RWPE1 (cell line): ENCODE data around the gene SAMD9.
"Not testable (repeated sequence)": the region's sequence is repeated elsewhere in the genome, so short reads cannot be mapped to it uniquely, and the experiment has no call there.

Experiments used
- CTCF ChIA-PET: fragments of 350-600 bp; sonication (Branson Sonifier 250); formaldehyde crosslinking; extraction: SDS; loops from one replicate; lab custom pipeline; 2021; lab: Yijun Ruan, JAX
- POLR2A ChIA-PET: fragments of 400-600 bp; formaldehyde crosslinking; extraction: SDS; loops from one replicate; lab custom pipeline; 2020; ENCODE audit warnings: antibody characterized with exemption; ENCODE audit not compliant: low non-redundant PET; lab: Yijun Ruan, JAX
- DNase-seq: peaks from one replicate; pipeline ENCODE4 v3.0.0; 2012; ENCODE audit warnings: low spot score
- H3K27ac ChIP-seq: fragments of 450-650 bp; 2 replicates; pipeline ENCODE4 v1.5.1; 2017
- TF ChIP-seq, protein P1 (sequence below): fragments of 450-650 bp; conservative IDR thresholded peaks from 2 replicates; pipeline ENCODE4 v1.5.1; 2017; ENCODE audit warnings: low read depth, mild to moderate bottlenecking

Gene SAMD9

DNA sequence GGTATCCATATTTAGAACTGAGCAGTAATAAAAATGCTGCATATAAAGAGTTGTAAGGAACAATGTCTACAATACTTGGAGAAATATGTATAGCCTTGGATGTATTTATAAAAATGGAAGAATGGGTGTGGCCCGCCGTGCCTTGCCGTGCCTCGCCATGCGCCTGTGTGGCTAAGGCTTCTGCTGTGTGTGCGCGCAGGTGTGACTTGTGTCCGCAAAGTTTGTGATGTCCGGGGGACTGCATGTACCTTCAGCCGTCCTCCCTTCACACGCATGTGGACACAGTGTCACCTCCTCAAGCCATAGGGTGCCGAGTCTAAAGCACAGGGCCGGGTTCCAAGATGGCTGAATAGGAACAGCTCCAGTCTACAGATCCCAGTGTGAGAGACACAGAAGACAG, 9.8 kb downstream of the SAMD9 start:
- no peak overlapping the region for H3K27ac ChIP-seq
- POLR2A ChIA-PET = no interaction called here

DNA sequence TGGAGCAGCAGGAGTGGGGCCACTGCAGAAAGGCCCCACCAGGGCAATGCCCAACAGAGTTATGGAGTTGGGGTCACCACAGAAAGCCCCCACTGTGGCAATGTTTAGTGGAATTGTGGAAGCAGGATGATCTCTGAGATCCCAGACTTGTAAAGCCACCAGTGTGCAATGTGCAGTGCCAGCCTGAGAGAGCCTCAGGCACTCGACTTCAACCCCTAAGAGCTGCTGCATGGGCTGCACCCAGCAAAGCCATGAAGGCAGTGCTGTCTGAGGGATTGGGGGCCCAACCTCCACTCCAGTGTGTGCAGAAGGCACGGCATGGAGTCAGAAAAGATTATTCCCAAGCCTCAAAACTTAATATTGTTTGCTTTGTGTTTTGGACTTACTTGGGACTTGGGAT, 20.4 kb downstream of the SAMD9 start:
- no peak for DNase-seq
- CTCF ChIA-PET = no interaction called here
- TF ChIP-seq, protein P1, sequence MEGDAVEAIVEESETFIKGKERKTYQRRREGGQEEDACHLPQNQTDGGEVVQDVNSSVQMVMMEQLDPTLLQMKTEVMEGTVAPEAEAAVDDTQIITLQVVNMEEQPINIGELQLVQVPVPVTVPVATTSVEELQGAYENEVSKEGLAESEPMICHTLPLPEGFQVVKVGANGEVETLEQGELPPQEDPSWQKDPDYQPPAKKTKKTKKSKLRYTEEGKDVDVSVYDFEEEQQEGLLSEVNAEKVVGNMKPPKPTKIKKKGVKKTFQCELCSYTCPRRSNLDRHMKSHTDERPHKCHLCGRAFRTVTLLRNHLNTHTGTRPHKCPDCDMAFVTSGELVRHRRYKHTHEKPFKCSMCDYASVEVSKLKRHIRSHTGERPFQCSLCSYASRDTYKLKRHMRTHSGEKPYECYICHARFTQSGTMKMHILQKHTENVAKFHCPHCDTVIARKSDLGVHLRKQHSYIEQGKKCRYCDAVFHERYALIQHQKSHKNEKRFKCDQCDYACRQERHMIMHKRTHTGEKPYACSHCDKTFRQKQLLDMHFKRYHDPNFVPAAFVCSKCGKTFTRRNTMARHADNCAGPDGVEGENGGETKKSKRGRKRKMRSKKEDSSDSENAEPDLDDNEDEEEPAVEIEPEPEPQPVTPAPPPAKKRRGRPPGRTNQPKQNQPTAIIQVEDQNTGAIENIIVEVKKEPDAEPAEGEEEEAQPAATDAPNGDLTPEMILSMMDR = no peak
- POLR2A ChIA-PET = no interaction called here
- H3K27ac ChIP-seq = no peak overlapping the region

More for the DNA sequence above, 9.8 kb downstream of the SAMD9 start:
- CTCF ChIA-PET = no interaction called here
- DNase-seq = no peak
- TF ChIP-seq, protein P1 = no peak

DNA sequence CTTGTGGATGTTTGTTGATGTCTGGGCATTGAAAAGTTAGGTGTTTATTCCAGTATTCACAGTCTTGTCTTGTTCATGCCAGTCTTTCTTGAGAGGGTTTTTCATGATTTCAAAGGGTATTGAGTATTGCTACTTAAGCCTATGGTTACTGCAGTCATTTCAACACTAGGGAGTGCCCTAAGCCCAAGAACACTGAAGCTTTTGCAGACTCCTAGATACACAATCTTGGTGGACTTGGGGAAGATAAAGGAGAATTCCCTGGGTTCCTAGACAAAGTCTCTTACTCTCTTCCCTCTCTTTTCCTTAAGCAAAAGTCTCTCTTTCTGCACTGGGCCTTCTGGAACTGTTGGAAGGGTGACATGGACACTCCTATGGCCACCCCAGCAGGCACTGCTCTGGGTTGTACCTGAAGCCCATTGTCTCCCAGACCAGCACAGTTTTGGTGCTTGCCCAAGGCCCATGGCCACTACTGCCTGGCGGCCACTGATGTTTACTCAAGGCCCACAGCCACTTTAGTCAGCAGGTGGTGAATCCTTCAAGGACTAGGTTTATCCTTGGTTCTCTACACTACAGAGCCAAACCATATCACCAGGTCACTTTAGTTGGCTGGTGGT, 24.9 kb downstream of the SAMD9 start:
- H3K27ac ChIP-seq = no peak overlapping the region
- no peak for DNase-seq

DNA sequence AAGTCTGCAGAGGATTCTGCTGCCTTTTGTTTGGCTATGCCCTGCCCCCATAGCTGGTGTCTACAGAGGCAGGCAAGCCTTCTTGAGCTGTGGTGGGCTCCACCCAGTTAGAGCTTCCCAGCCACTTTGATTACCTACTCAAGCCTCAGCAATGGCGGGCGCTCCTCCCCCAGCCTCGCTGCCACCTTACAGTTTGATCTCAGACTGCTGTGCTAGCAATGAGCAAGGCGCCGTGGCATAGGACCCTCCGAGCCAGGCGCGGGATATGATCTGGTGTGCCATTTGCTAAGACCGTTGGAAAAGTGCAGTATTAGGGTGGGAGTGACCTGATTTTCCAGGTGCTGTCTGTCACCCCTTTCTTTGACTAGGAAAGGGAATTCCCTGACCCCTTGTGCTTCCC, 44.4 kb downstream of the SAMD9 start:
- CTCF ChIA-PET = interaction anchor here (0.7 kb wide), 1 partner anchor 1297 kb away, joined by 4 read pairs; no protein-coding TSS in a partner anchor
- DNase-seq, H3K27ac ChIP-seq, POLR2A ChIA-PET: not testable (repeated sequence)

More for the DNA sequence above, 24.9 kb downstream of the SAMD9 start:
- POLR2A ChIA-PET = no interaction called here
- TF ChIP-seq, protein P1 = no peak
- CTCF ChIA-PET = no interaction called here

DNA sequence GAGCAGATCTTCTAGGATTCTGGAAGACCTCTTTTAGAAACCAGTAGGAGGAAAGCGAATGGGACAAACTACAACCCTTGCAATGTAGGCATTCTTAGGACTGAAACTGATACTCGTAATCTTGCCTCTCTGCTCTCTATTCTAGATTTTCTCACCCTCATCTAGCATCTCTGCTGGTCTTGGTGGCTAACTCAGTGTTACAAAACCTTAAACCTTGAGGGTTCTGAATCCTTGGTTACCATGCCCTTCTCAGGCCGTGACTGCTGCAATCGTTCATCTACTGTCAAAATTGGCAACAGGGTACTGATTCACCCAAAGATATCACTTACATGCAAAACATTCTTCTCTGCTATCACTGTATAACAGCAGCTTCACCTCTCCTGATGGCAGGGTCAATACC, 55.2 kb downstream of the SAMD9 start:
- H3K27ac ChIP-seq = no peak overlapping the region
- DNase-seq = no peak
- TF ChIP-seq, protein P1 = no peak
- CTCF ChIA-PET = no interaction called here
- POLR2A ChIA-PET = no interaction called here

DNA sequence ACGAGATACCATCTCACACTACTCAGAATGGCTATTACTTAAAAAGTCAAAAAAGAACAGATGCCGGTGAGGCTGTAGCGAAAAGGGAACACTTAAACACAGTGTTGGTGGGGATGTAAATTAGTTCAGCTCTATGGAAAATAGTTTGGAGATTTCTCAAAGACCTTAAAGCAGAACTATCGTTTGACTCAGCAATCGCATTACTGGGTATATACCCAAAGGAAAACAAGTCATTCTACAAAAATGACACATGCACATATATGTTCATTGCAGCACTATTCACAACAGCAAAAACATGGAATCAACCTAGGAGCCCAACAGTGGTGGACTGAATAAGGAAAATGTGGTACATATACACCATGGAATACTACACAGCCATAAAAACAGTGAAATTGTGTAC, 56.9 kb downstream of the SAMD9 start:
- no peak overlapping the region for H3K27ac ChIP-seq
- CTCF ChIA-PET = no interaction called here
- TF ChIP-seq, protein P1 = no peak
- POLR2A ChIA-PET = no interaction called here
- DNase-seq = no peak

DNA sequence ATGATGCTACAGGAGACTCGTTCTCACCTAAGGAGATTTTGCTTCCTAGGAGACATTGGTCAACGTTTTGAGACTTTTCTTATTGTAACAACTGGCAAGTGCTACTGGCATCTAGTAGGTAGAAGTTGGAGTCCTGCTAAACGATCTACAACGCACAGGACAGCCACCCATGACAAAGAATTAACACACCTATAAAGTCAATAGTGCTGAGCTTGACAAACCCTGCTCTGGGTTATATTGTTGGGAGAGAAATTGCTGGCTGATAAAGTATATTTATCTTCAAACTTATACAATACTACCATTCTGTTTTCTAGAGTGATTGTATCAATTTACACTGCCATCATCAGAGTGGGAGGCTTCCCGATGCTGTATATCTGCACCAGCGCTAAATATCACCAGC, 57.8 kb downstream of the SAMD9 start:
- no peak overlapping the region for H3K27ac ChIP-seq
- TF ChIP-seq, protein P1 = no peak
- CTCF ChIA-PET = interaction anchor here (0.6 to 0.7 kb wide), 2 partner anchors 456 to 459 kb away, joined by 3 read pairs; no protein-coding TSS in a partner anchor
- DNase-seq = no peak
- POLR2A ChIA-PET = no interaction called here

DNA sequence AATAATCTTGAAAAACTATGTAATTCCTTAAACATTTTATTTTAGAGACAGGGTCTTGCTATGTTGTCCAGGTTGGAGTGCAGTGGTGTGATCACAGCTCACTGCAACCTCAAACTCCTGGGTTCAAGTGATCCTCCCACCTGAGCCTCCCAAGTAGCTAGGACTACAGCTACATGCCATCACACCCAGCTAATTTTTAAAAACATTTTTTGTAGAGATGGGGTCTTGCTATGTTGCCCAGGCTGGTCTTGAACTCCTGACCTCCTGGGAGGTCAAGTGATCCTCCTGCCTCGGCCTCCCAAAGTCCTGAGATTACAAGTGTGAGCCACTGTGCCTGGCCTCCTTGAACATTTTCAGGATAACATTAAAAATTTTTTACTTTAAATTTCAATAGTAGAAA, 61.2 kb downstream of the SAMD9 start:
- H3K27ac ChIP-seq, DNase-seq, POLR2A ChIA-PET, CTCF ChIA-PET: not testable (repeated sequence)
